ENCODE measurements around the gene TNS1. TPM values are rescaled to one million over a fixed set of nuclear protein-coding genes. Genes with fewer than 3 reads are reported as not detected.

The TNS1 gene
- total RNA-seq, 1 experiment from 2014 or later, result 6.2 TPM

DNA sequence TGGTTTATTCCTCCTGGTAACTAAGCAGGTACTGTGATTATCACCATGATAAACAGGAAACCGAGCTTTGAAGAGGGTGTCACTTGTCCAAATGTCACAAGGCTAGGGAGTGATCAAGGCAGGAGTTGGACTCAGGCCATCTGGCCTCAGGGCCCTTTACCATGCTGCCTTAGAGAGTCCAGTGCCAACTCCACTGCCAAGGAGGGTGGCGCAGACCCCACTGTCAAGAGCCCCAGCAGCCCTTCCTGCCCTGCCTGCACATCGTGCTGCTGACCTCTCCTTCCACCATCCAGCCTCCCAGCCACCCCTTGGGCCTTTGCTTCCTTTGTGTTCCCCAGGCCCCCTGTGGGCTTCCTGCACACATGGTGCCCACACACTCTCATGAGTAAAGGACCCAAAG is 48.3 kb downstream of the TNS1 start:
- no peaks in the 10 kb centered on the region for H3K36me3 ChIP-seq (ENCODE audit: control insufficient read depth in 1 of 2, insufficient read depth in 2 of 2, low read length in 2 of 2)
- no peak for TF ChIP-seq SRF (IDR thresholded peaks at IDR 0.05; ENCODE audit: low read depth)
- TF ChIP-seq YY1 (IDR thresholded peaks at IDR 0.05; ENCODE audit: extremely low read depth, insufficient replicate concordance, low read depth, low read length), result no peak
- TF ChIP-seq, protein P1, sequence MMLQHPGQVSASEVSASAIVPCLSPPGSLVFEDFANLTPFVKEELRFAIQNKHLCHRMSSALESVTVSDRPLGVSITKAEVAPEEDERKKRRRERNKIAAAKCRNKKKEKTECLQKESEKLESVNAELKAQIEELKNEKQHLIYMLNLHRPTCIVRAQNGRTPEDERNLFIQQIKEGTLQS (IDR thresholded peaks at IDR 0.05), result no peak
- no peak for TF ChIP-seq EZH2phosphoT487 (IDR thresholded peaks at IDR 0.05; ENCODE audit: borderline replicate concordance)
- ATAC-seq (no peak), DNase-seq (ENCODE audit: low read depth, low spot score) (no peak)
- H3K27ac ChIP-seq (ENCODE audit: low read depth, low read length), result no peak overlapping the region
- RAD21 ChIA-PET (ENCODE audit: low non-redundant PET in 1 of 2, low total read pairs in 2 of 2, uncharacterized antibody in 2 of 2, unreplicated experiment in 2 of 2), result no interaction called here
- POLR2A ChIA-PET, result no interaction called here
- CTCF ChIA-PET, result no interaction called here
- H3K4me2 ChIP-seq (ENCODE audit: low read length), result no peak overlapping the region
- H3K4me3 ChIP-seq (replicated peaks in 1 of 2; ENCODE audit: low read depth in 1 of 2, low read length in 2 of 2), result no peak overlapping the region
- H3K27me3 ChIP-seq (ENCODE audit: insufficient read depth, low read length), result no peaks in the 10 kb centered on the region
- no peak overlapping the region for H2AFZ ChIP-seq (ENCODE audit: low read depth, low read length, poor library complexity, severe bottlenecking)
- intact Hi-C loops (cut with micrococcal nuclease), result no loop called here
- no TSS peak for BruUV-seq (replicated peaks)
- no peaks in the 10 kb centered on the region for H3K4me1 ChIP-seq (ENCODE audit: control insufficient read depth in 1 of 2, insufficient read depth in 2 of 2, low read length in 2 of 2)
- H3K9me3 ChIP-seq (ENCODE audit: control insufficient read depth in 1 of 2, insufficient read depth in 1 of 2, low read depth in 1 of 2, low read length in 2 of 2), result no peaks in the 10 kb centered on the region
- H3K79me2 ChIP-seq (ENCODE audit: insufficient read depth, low read length), result no peaks in the 10 kb centered on the region
- no peaks in the 10 kb centered on the region for H4K20me1 ChIP-seq (ENCODE audit: insufficient read depth)
- no peak overlapping the region for H3K9ac ChIP-seq (ENCODE audit: low read length)
- no peaks in the 10 kb centered on the region for H3K9me2 ChIP-seq (ENCODE audit: insufficient read depth)

DNA sequence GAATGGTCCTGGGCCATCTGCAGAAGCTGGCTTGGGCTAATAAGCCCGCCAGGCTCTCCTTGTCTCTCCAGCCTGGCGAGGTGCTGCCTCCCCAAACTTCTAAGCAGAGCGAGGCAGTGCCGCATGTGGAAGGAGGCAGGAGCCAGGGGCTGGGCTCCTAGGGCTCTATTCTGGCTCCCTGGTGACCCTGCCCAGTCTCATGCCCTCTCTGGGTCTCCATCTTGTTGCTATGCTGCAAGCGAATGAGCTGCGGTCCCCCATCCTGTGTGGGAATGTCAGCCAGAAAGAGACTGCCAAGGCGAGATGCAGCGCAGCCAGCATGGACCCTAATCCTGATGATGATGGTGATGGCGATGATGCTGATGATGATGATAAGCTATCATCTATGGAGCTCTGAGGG is 48.7 kb downstream of the TNS1 start:
- no peak overlapping the region for H3K4me2 ChIP-seq (ENCODE audit: low read length)
- POLR2A ChIA-PET, result no interaction called here
- no peak overlapping the region for H3K9ac ChIP-seq (ENCODE audit: low read length)
- no peaks in the 10 kb centered on the region for H3K27me3 ChIP-seq (ENCODE audit: insufficient read depth, low read length)
- CTCF ChIA-PET, result no interaction called here
- H3K79me2 ChIP-seq (ENCODE audit: insufficient read depth, low read length), result no peaks in the 10 kb centered on the region
- no peaks in the 10 kb centered on the region for H3K4me1 ChIP-seq (ENCODE audit: control insufficient read depth in 1 of 2, insufficient read depth in 2 of 2, low read length in 2 of 2)
- H3K27ac ChIP-seq (ENCODE audit: low read depth, low read length), result no peak overlapping the region
- no peaks in the 10 kb centered on the region for H3K9me3 ChIP-seq (ENCODE audit: control insufficient read depth in 1 of 2, insufficient read depth in 1 of 2, low read depth in 1 of 2, low read length in 2 of 2)
- intact Hi-C loops (cut with micrococcal nuclease), result no loop called here
- TF ChIP-seq, protein P2, sequence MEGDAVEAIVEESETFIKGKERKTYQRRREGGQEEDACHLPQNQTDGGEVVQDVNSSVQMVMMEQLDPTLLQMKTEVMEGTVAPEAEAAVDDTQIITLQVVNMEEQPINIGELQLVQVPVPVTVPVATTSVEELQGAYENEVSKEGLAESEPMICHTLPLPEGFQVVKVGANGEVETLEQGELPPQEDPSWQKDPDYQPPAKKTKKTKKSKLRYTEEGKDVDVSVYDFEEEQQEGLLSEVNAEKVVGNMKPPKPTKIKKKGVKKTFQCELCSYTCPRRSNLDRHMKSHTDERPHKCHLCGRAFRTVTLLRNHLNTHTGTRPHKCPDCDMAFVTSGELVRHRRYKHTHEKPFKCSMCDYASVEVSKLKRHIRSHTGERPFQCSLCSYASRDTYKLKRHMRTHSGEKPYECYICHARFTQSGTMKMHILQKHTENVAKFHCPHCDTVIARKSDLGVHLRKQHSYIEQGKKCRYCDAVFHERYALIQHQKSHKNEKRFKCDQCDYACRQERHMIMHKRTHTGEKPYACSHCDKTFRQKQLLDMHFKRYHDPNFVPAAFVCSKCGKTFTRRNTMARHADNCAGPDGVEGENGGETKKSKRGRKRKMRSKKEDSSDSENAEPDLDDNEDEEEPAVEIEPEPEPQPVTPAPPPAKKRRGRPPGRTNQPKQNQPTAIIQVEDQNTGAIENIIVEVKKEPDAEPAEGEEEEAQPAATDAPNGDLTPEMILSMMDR (IDR thresholded peaks at IDR 0.05 in 2 of 3, conservative IDR thresholded peaks at IDR 0.05 in 1 of 3; ENCODE audit: borderline replicate concordance in 1 of 3, insufficient read depth in 1 of 3, low read depth in 2 of 3, low read length in 2 of 3), result no peak
- TF ChIP-seq, protein P3, sequence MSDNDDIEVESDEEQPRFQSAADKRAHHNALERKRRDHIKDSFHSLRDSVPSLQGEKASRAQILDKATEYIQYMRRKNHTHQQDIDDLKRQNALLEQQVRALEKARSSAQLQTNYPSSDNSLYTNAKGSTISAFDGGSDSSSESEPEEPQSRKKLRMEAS (IDR thresholded peaks at IDR 0.05), result no peak
- no peak for TF ChIP-seq CEBPB (IDR thresholded peaks at IDR 0.05; ENCODE audit: low read depth)
- no peak for TF ChIP-seq RAD21 (IDR thresholded peaks at IDR 0.05; ENCODE audit: low read depth)
- TF ChIP-seq, protein P4, sequence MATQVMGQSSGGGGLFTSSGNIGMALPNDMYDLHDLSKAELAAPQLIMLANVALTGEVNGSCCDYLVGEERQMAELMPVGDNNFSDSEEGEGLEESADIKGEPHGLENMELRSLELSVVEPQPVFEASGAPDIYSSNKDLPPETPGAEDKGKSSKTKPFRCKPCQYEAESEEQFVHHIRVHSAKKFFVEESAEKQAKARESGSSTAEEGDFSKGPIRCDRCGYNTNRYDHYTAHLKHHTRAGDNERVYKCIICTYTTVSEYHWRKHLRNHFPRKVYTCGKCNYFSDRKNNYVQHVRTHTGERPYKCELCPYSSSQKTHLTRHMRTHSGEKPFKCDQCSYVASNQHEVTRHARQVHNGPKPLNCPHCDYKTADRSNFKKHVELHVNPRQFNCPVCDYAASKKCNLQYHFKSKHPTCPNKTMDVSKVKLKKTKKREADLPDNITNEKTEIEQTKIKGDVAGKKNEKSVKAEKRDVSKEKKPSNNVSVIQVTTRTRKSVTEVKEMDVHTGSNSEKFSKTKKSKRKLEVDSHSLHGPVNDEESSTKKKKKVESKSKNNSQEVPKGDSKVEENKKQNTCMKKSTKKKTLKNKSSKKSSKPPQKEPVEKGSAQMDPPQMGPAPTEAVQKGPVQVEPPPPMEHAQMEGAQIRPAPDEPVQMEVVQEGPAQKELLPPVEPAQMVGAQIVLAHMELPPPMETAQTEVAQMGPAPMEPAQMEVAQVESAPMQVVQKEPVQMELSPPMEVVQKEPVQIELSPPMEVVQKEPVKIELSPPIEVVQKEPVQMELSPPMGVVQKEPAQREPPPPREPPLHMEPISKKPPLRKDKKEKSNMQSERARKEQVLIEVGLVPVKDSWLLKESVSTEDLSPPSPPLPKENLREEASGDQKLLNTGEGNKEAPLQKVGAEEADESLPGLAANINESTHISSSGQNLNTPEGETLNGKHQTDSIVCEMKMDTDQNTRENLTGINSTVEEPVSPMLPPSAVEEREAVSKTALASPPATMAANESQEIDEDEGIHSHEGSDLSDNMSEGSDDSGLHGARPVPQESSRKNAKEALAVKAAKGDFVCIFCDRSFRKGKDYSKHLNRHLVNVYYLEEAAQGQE (IDR thresholded peaks at IDR 0.05; ENCODE audit: low read depth), result no peak
- TF ChIP-seq EZH2 (IDR thresholded peaks at IDR 0.05), result no peak
- TF ChIP-seq FOSL1 (IDR thresholded peaks at IDR 0.05; ENCODE audit: low read depth), result no peak
- no peak for TF ChIP-seq SP1 (IDR thresholded peaks at IDR 0.05; ENCODE audit: low read depth)
- no peak for TF ChIP-seq POLR2AphosphoS5 (IDR thresholded peaks at IDR 0.05; ENCODE audit: low read depth, low read length)
- TF ChIP-seq POLR2A (IDR thresholded peaks at IDR 0.05; ENCODE audit: borderline replicate concordance, extremely low read depth, insufficient read depth, insufficient read length), result no peak
- TF ChIP-seq JUND (IDR thresholded peaks at IDR 0.05), result no peak
- TF ChIP-seq TCF7L2 (IDR thresholded peaks at IDR 0.05; ENCODE audit: borderline replicate concordance, extremely low read depth, insufficient read depth, insufficient read length), result no peak
- no peak for TF ChIP-seq CBX3 (IDR thresholded peaks at IDR 0.05; ENCODE audit: low read depth)
- TF ChIP-seq ZFX (IDR thresholded peaks at IDR 0.05), result no peak
- no peak for ATAC-seq
- no peaks in the 10 kb centered on the region for H4K20me1 ChIP-seq (ENCODE audit: insufficient read depth)
- no peaks in the 10 kb centered on the region for H3K9me2 ChIP-seq (ENCODE audit: insufficient read depth)
- RAD21 ChIA-PET (ENCODE audit: low non-redundant PET in 1 of 2, low total read pairs in 2 of 2, uncharacterized antibody in 2 of 2, unreplicated experiment in 2 of 2), result no interaction called here
- no TSS peak for BruUV-seq (replicated peaks)
- H3K4me3 ChIP-seq (replicated peaks in 1 of 2; ENCODE audit: low read depth in 1 of 2, low read length in 2 of 2), result no peak overlapping the region
- no peaks in the 10 kb centered on the region for H3K36me3 ChIP-seq (ENCODE audit: control insufficient read depth in 1 of 2, insufficient read depth in 2 of 2, low read length in 2 of 2)
- DNase-seq (ENCODE audit: low read depth, low spot score), result no peak
- H2AFZ ChIP-seq (ENCODE audit: low read depth, low read length, poor library complexity, severe bottlenecking), result no peak overlapping the region

Data from HCT116 (cell line).